Tibial nerve (tissue), 3 donors: ENCODE measurements around the gene EDA.

Experiments used
- POLR2A ChIP-seq, 2 donors: fragments of 450-650 bp; IDR thresholded peaks; one replicate each; pipeline ENCODE4 v1.6.1; 2017; ENCODE audit warnings: antibody characterized with exemption in 2 of 2, mild to moderate bottlenecking in 2 of 2, moderate library complexity in 2 of 2
- TF ChIP-seq, protein P1 (sequence below), 5 experiments: fragments of 200-600 bp in 3 of 5; fragments of 450-650 bp in 2 of 5; sonication (generic) in 3 of 5; IDR thresholded peaks; one replicate each; pipeline ENCODE4 v1.5.1; 2016 to 2019; ENCODE audit warnings: antibody characterized with exemption in 5 of 5, mild to moderate bottlenecking in 3 of 5, moderate library complexity in 2 of 5

DNA sequence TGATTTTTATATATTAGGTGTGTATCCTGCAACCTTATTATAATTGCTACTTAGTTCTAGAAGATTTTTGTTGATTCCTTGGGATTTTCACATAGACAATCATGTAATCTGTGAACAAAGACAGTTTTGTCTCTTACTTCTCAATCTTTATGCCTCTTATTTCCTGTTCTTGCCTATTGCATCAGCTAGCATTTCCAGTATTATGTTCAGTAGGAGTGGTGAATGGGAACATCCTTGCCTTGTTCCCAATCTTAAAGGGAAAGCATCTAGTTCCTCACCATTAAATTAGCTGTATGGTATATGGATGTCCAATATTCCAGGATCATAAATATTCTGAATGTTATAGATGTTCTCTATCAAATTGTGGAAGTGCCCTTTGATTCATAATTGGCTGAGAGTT lies 392.0 kb downstream of the EDA start:
- TF ChIP-seq, protein P1, sequence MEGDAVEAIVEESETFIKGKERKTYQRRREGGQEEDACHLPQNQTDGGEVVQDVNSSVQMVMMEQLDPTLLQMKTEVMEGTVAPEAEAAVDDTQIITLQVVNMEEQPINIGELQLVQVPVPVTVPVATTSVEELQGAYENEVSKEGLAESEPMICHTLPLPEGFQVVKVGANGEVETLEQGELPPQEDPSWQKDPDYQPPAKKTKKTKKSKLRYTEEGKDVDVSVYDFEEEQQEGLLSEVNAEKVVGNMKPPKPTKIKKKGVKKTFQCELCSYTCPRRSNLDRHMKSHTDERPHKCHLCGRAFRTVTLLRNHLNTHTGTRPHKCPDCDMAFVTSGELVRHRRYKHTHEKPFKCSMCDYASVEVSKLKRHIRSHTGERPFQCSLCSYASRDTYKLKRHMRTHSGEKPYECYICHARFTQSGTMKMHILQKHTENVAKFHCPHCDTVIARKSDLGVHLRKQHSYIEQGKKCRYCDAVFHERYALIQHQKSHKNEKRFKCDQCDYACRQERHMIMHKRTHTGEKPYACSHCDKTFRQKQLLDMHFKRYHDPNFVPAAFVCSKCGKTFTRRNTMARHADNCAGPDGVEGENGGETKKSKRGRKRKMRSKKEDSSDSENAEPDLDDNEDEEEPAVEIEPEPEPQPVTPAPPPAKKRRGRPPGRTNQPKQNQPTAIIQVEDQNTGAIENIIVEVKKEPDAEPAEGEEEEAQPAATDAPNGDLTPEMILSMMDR (IDR thresholded peaks at IDR 0.05): no peak
- TF ChIP-seq POLR2A (IDR thresholded peaks at IDR 0.05): no peak
